GM12878 (cell line): ENCODE results near the gene THUMPD3. TPM values are rescaled to one million over a fixed set of nuclear protein-coding genes. Genes with fewer than 3 reads are reported as not detected.

ENCODE experiments used
- ATAC-seq: fragments of 200-7000 bp; cut with Tn5 transposase; 3 replicates; pipeline ENCODE4 v1.9.1; 2020; ENCODE audit warnings: mild to moderate bottlenecking, moderate library complexity
- BruUV-seq: library from RNA; stranded (reverse); fragments of 400-500 nt; replicated peaks from 2 replicates; lab custom pipeline; 2021; lab: Mats Ljungman, UMichigan
- CTCF ChIA-PET: fragments of 300-600 bp; sonication (Branson Sonifier 250); formaldehyde crosslinking; extraction: SDS; loops from one replicate; lab custom pipeline; 2021; ENCODE audit warnings: inconsistent platforms; lab: Yijun Ruan, JAX
- POLR2A ChIA-PET: fragments of 350-600 bp; formaldehyde crosslinking; extraction: SDS; loops from one replicate; lab custom pipeline; 2021; ENCODE audit warnings: inconsistent platforms; lab: Charles Lee
- RAD21 ChIA-PET: fragments of 300-600 bp; sonication (Branson Sonifier 250); formaldehyde crosslinking; loops from one replicate; lab custom pipeline; 2023; ENCODE audit warnings: antibody characterized with exemption; ENCODE audit not compliant: unreplicated experiment; lab: Charles Lee
- SMC1A ChIA-PET: fragments of 300-600 bp; sonication (Branson Sonifier 250); formaldehyde crosslinking; loops from one replicate; lab custom pipeline; 2023; ENCODE audit not compliant: unreplicated experiment, uncharacterized antibody; lab: Charles Lee
- DNase-seq: peaks from one replicate; pipeline ENCODE4 v3.0.0-alpha.2; 2011; ENCODE audit warnings: low read depth, low spot score
- FAIRE-seq: peaks from 3 replicates; lab custom pipeline; 2011; peaks lifted over from hg19 to GRCh38; lab: Jason Lieb, UNC
- H2AFZ ChIP-seq: 2 replicates; pipeline ENCODE4 v1.6.0; 2011; ENCODE audit warnings: low read depth, low read length, control low read depth; ENCODE audit not compliant: control insufficient read depth
- H3K27ac ChIP-seq: 2 replicates; pipeline ENCODE4 v1.5.1; 2011; ENCODE audit warnings: control low read depth; ENCODE audit not compliant: control insufficient read depth, insufficient read depth
- H3K27me3 ChIP-seq, 2 experiments: replicated peaks in 1 of 2; 2 replicates each; pipeline versions ENCODE4 v1.6.0 to v1.6.1; 2011; ENCODE audit warnings: low read length in 1 of 2; ENCODE audit not compliant: control insufficient read depth in 2 of 2, insufficient read depth in 2 of 2
- H3K36me3 ChIP-seq, 2 experiments: 2 replicates each; pipeline ENCODE4 v1.5.1; 2011; ENCODE audit warnings: low read length in 1 of 2; ENCODE audit not compliant: control insufficient read depth in 2 of 2, insufficient read depth in 2 of 2
- H3K4me1 ChIP-seq: 2 replicates; pipeline ENCODE4 v1.6.1; 2011; ENCODE audit warnings: mild to moderate bottlenecking, low read length, moderate library complexity, mixed read lengths; ENCODE audit not compliant: control insufficient read depth, insufficient read depth
- H3K4me2 ChIP-seq: 2 replicates; pipeline ENCODE4 v1.6.0; 2011; ENCODE audit warnings: control low read depth; ENCODE audit not compliant: control insufficient read depth, insufficient read depth
- H3K4me3 ChIP-seq: fragments of 200-600 bp; sonication (generic); 2 replicates; pipeline ENCODE4 v1.5.1; 2016
- H3K79me2 ChIP-seq: 2 replicates; pipeline ENCODE4 v1.6.0; 2011; ENCODE audit warnings: low read length; ENCODE audit not compliant: control insufficient read depth, insufficient read depth
- H3K9ac ChIP-seq: 2 replicates; pipeline ENCODE4 v1.8.0; 2011; ENCODE audit warnings: low read length, control low read depth, mixed read lengths; ENCODE audit not compliant: control insufficient read depth, insufficient read depth
- H3K9me3 ChIP-seq: replicated peaks from 3 replicates; pipeline ENCODE4 v1.5.1; 2011; ENCODE audit warnings: mild to moderate bottlenecking, low read length; ENCODE audit not compliant: control insufficient read depth, insufficient read depth
- H4K20me1 ChIP-seq: 2 replicates; pipeline ENCODE4 v1.6.0; 2011; ENCODE audit not compliant: control insufficient read depth, insufficient read depth
- ASH2L ChIP-seq: fragments of 300-600, 200-600 bp; sonication (generic); IDR thresholded peaks from 2 replicates; pipeline ENCODE4 v1.6.1; 2017; ENCODE audit warnings: low read depth, mild to moderate bottlenecking, borderline replicate concordance
- BCL11A ChIP-seq: IDR thresholded peaks from 2 replicates; pipeline ENCODE4 v1.6.1; 2011; ENCODE audit warnings: low read depth, low read length
- CBFB ChIP-seq: IDR thresholded peaks from 2 replicates; pipeline ENCODE4 v1.6.1; 2016; ENCODE audit warnings: antibody characterized with exemption, low read depth
- HDGF ChIP-seq: fragments of 450-650 bp; IDR thresholded peaks from 2 replicates; pipeline ENCODE4 v1.6.1; 2016; ENCODE audit warnings: antibody characterized with exemption
- MEF2A ChIP-seq: IDR thresholded peaks from 2 replicates; pipeline ENCODE4 v1.6.1; 2011; ENCODE audit warnings: low read depth, mild to moderate bottlenecking, low read length, moderate library complexity; ENCODE audit not compliant: insufficient read depth
- MEF2B ChIP-seq: fragments of 450-650 bp; IDR thresholded peaks from 2 replicates; pipeline ENCODE4 v1.6.1; 2018; ENCODE audit warnings: mild to moderate bottlenecking, moderate library complexity; ENCODE audit not compliant: partially characterized antibody, poor library complexity, severe bottlenecking
- PAX5 ChIP-seq: IDR thresholded peaks from 2 replicates; pipeline ENCODE4 v1.6.1; 2011; ENCODE audit warnings: low read depth, low read length, borderline replicate concordance
- ZNF384 ChIP-seq: IDR thresholded peaks from 2 replicates; pipeline ENCODE4 v1.6.1; 2012; ENCODE audit warnings: low read depth, mild to moderate bottlenecking, low read length, improper control_type of control experiment, borderline replicate concordance
- WGBS: methylation state at CpG from one replicate; pipeline ENCODE4 v1.1.6; 2016; ENCODE audit warnings: low lambda C conversion rate; ENCODE audit not compliant: insufficient replicate concordance, insufficient coverage; ENCODE audit errors: missing lambda C conversion rate; 5-methylcytosine and 5-hydroxymethylcytosine counted together
- in situ Hi-C: fragments of 300-500 bp; cut with MboI; formaldehyde crosslinking; loops from 9 replicates; pipeline ENCODE4 v1.14.3; 2018; ENCODE audit warnings: mixed read lengths
- intact Hi-C: fragments of 100-400 bp; cut with micrococcal nuclease; formaldehyde crosslinking; loops from one replicate; pipeline ENCODE4 v1.14.2; 2022; ENCODE audit not compliant: unreplicated experiment
- polyA plus RNA-seq, 11 experiments: library from polyadenylated mRNA; depleted of rRNA in 4 of 11; unstranded in 6 of 11; stranded (reverse) in 5 of 11; fragments of >200 nt; fragmentation: Nextera tagmentation in 4 of 11; fragmentation: Illumina TruSeq in 1 of 11; extraction: Ambion mirVana in 4 of 11; extraction: Trizol in 1 of 11; gene quantifications; 1 replicate in 1 of 11; 2 replicates in 10 of 11; pipeline versions ENCODE4 v1.2.1 to v1.2.3, GENCODE V29; 2011 to 2016; ENCODE audit warnings: inconsistent platforms in 2 of 11, missing spikeins in 2 of 11, low read depth in 1 of 11
- total RNA-seq, 4 experiments: library from RNA; depleted of rRNA in 3 of 4; stranded (reverse); fragments of >200 nt in 3 of 4; fragmentation: Illumina TruSeq in 1 of 4; extraction: Trizol in 1 of 4; gene quantifications; 2 replicates each; pipeline versions ENCODE4 v1.2.1 to v1.2.3, GENCODE V29; 2013 to 2021

THUMPD3 gene
- total and polyA plus RNA-seq, 10 of the 15 experiments (the other 5 are each of a cell fraction or from before 2014, with no cell fraction given): 28.7 to 47.4 (median 41.8) TPM

- H2AFZ ChIP-seq: no peak overlapping the region
- ChIA-PET POLR2A (interaction anchor here (0.9 to 2.1 kb wide), 2 partner anchors 7 to 10 kb away, joined by 3 to 8 read pairs; no protein-coding TSS in a partner anchor), SMC1A (interaction anchor here (1.4 to 2.5 kb wide), 2 partner anchors 9 to 14 kb away, joined by 4 to 7 read pairs; no protein-coding TSS in a partner anchor), CTCF (no interaction called here)
- DNase-seq (no peak), FAIRE-seq (no peak), ATAC-seq (peak; percentile 5; the same call in 1 of the 3 replicates)
- H3K4me1 ChIP-seq: peaks cover 9% of the 10 kb centered on the region; the same call in 1 of the 2 replicates
- peak overlapping the region; percentile 12; the same call in 1 of the 2 replicates for H3K4me3 ChIP-seq
- no TSS peak for BruUV-seq
- H3K27me3 ChIP-seq: no peaks in the 10 kb centered on the region
- H3K4me2 ChIP-seq: no peak overlapping the region
- no peak overlapping the region for H3K27ac ChIP-seq
- in situ Hi-C loops: no loop called here
- peaks cover 99% of the 10 kb centered on the region for H3K79me2 ChIP-seq
- WGBS: 53% methylated on average over 7 of the region's 7 CpGs
- peaks cover 9% of the 10 kb centered on the region for H4K20me1 ChIP-seq
- H3K9me3 ChIP-seq: no peaks in the 10 kb centered on the region; the same call in 2 of the 3 replicates
- TF ChIP-seq MEF2A (no peak), ASH2L (no peak), MEF2B (peak; percentile 32), BCL11A (no peak), PAX5 (peak; percentile 76), ZNF384 (no peak), CBFB (no peak), HDGF (no peak)
- TF ChIP-seq, all 136 proteins: peak for 2
- Histone ChIP-seq H3K36me3 (peaks cover 0 to 5% of the 10 kb centered on the region in 2 experiments; a peak in 1 of 4 replicates), H3K9ac (no peak overlapping the region)
- intact Hi-C loops: no loop called here
- RAD21 ChIA-PET: interaction anchor here (0.7 kb wide), 1 partner anchor 11 kb away, joined by 3 read pairs; no protein-coding TSS in a partner anchor
These were observed 44.2 kb downstream of the THUMPD3 start for GRCh38 chr3:9406856-9407626.
